HG03342 (cell line): Measurements from ENCODE around the gene VEZT.
"Not testable (repeated sequence)": the region's sequence is repeated elsewhere in the genome, so short reads cannot be mapped to it uniquely, and the experiment has no call there.

Experiments used
- ATAC-seq: cut with Tn5 transposase; IDR thresholded peaks from one replicate; pipeline ENCODE4 v1.9.1; 2021; ENCODE audit warnings: mild to moderate bottlenecking, moderate library complexity; ENCODE audit not compliant: unreplicated experiment

The VEZT gene

GRCh38 chr12:95220190-95220589 lies 2.6 kb downstream of the VEZT start:
- ATAC-seq = no peak

GRCh38 chr12:95220726-95221125 lies 3.1 kb downstream of the VEZT start:
- no peak for ATAC-seq

- ATAC-seq = no peak
Measured at GRCh38 chr12:95224202-95225170, 6.9 kb downstream of the VEZT start.

- ATAC-seq = no peak
Measured at GRCh38 chr12:95225645-95226212, 8.1 kb downstream of the VEZT start.

- ATAC-seq = no peak
Measured at GRCh38 chr12:95227818-95228356, 10.3 kb downstream of the VEZT start.

- no peak for ATAC-seq
Measured at GRCh38 chr12:95228617-95229016, 11.0 kb downstream of the VEZT start.

- ATAC-seq = no peak
Measured at GRCh38 chr12:95229636-95230035, 12.0 kb downstream of the VEZT start.

GRCh38 chr12:95230313-95230712 lies 12.7 kb downstream of the VEZT start:
- no peak for ATAC-seq

- no peak for ATAC-seq
Measured at GRCh38 chr12:95231190-95231589, 13.6 kb downstream of the VEZT start.

GRCh38 chr12:95234187-95234586 lies 16.6 kb downstream of the VEZT start:
- not testable (repeated sequence) for ATAC-seq

GRCh38 chr12:95235621-95236020 lies 18.0 kb downstream of the VEZT start:
- not testable (repeated sequence) for ATAC-seq

- no peak for ATAC-seq
Measured at GRCh38 chr12:95237315-95237714, 19.7 kb downstream of the VEZT start.

- ATAC-seq = no peak
Measured at GRCh38 chr12:95238150-95238549, 20.5 kb downstream of the VEZT start.

GRCh38 chr12:95239216-95239615 lies 21.6 kb downstream of the VEZT start:
- no peak for ATAC-seq

GRCh38 chr12:95239835-95240234 lies 22.2 kb downstream of the VEZT start:
- ATAC-seq = not testable (repeated sequence)

- no peak for ATAC-seq
Measured at GRCh38 chr12:95240556-95240955, 22.9 kb downstream of the VEZT start.

- ATAC-seq = not testable (repeated sequence)
Measured at GRCh38 chr12:95241138-95241537, 23.5 kb downstream of the VEZT start.

GRCh38 chr12:95241761-95242506 lies 24.3 kb downstream of the VEZT start:
- no peak for ATAC-seq

GRCh38 chr12:95243497-95244183 lies 26.0 kb downstream of the VEZT start:
- ATAC-seq = no peak

- no peak for ATAC-seq
Measured at GRCh38 chr12:95244350-95244749, 26.7 kb downstream of the VEZT start.

GRCh38 chr12:95248095-95248494 lies 30.5 kb downstream of the VEZT start:
- ATAC-seq = no peak
